Right lobe of liver (tissue), 6 donors: ENCODE measurements around the gene OGFOD3. TPM values are rescaled to one million over a fixed set of nuclear protein-coding genes. Genes with fewer than 3 reads are reported as not detected.

Experiments
- ATAC-seq, 4 donors: fragments of 200-7000 bp; cut with Tn5 transposase; one replicate each; pipeline ENCODE4 v1.9.1; 2020; ENCODE audit warnings: mild to moderate bottlenecking in 4 of 4, moderate library complexity in 4 of 4
- DNase-seq, 3 donors: peaks; one replicate each; pipeline ENCODE4 v3.0.0-alpha.2; 2020
- H3K27ac ChIP-seq, 3 donors: fragments of 200-600 bp; one replicate each; pipeline ENCODE4 v1.8.0; 2022
- H3K27me3 ChIP-seq, 2 donors: fragments of 200-600 bp; one replicate each; pipeline ENCODE4 v1.8.0; 2022
- H3K36me3 ChIP-seq, 4 donors: fragments of 200-600 bp; sonication (generic) in 1 of 4; one replicate each; pipeline versions ENCODE4 v1.5.1 to v1.8.0; 2017 to 2022; ENCODE audit warnings: control low read depth in 1 of 4
- H3K4me1 ChIP-seq, 4 donors: fragments of 200-600 bp; sonication (generic) in 1 of 4; one replicate each; pipeline versions ENCODE4 v1.5.1 to v1.8.0; 2017 to 2022; ENCODE audit warnings: control low read depth in 1 of 4
- H3K4me3 ChIP-seq, 3 donors: fragments of 200-600 bp; one replicate each; pipeline ENCODE4 v1.8.0; 2022
- H3K9me3 ChIP-seq, 4 donors: fragments of 200-600 bp; sonication (generic) in 1 of 4; one replicate each; pipeline versions ENCODE4 v1.5.1 to v1.8.0; 2017 to 2022; ENCODE audit warnings: control low read depth in 1 of 4
- POLR2A ChIP-seq: fragments of 450-650 bp; IDR thresholded peaks from one replicate; pipeline ENCODE4 v1.6.1; 2017; ENCODE audit warnings: antibody characterized with exemption, mild to moderate bottlenecking
- WGBS: methylation state at CpG from one replicate; pipeline ENCODE4 v1.1.6; 2018; ENCODE audit warnings: low coverage, low lambda C conversion rate; ENCODE audit not compliant: insufficient coverage; ENCODE audit errors: missing lambda C conversion rate; 5-methylcytosine and 5-hydroxymethylcytosine counted together
- intact Hi-C, 2 donors: fragments of 100-400 bp; cut with DNase I; formaldehyde crosslinking; loops; one replicate each; pipeline versions ENCODE4 v1.11.2 to v1.14.1; 2022
- total RNA-seq, 6 experiments: library from RNA; depleted of rRNA in 2 of 6; stranded (reverse); fragments of >200 nt in 2 of 6; fragmentation: NEBNext Ultra II Directional in 3 of 6; extraction: Animal tissue kit (Norgen Biotek cat#: 25700) in 3 of 6; gene quantifications; one replicate each; pipeline versions ENCODE4 v1.1.0 to v1.2.4, GENCODE V29; 2016 to 2023
- TF ChIP-seq, protein P1 (sequence below), 4 donors: fragments of 200-600 bp in 3 of 4; fragments of 450-650 bp in 1 of 4; IDR thresholded peaks; one replicate each; pipeline versions ENCODE4 v1.5.1 to v1.8.0; 2016 to 2022; ENCODE audit warnings: antibody characterized with exemption in 4 of 4, mild to moderate bottlenecking in 2 of 4
- donor health status: DM: no; HTN: yes; CAD: no.
- donor health status: DM: no; HTN: no; CAD: no.
- donor health status: DM: no; HTN: no; CAD: no.
- donor health status: DM: no; HTN: yes; CAD: no.
- donor health status: DM: no; HTN: yes; CAD: no.

Gene OGFOD3
- total RNA-seq, 6 experiments from 2014 or later = 13.5 to 23.4 (median 16.2) TPM

DNA sequence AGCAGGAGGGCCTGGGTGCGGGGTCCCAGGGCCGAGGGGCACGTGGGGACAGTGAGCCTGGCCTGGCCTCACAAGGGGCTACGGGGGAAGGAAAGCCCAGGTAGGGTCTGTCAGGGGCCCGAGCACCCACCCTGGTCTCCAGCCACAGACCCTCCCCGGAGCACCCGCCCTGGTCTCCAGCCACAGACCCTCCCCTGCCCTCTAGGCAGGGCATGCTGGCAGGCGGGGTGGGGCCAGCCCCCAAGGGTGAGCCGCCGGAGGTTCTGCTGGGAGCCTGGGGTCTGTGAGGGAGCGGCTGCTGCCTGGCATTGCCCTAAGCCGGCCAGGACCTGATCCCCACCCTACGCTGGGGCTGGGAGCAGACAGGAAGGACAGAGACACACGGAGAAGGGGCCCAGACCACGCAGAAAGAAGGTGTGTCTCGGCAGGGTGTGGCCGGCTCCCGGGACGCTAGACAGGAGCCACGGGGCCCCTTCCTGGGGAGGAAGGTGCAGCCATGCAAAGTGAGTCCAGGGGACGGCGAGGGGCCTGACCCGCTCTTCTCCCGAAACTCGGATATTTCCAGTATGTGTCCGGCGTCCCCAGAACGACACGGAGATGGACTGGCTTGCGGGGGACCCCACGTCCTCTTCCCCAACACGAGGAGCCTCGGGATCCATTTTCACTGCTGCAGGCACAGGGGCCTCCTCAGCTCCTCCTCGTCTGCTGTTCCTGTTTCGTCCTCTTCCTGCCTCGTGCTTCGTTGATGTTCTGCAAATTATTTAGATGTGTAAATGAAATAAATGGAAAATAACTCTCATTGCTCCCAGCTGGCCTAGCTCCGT lies 31.3 kb downstream of the OGFOD3 start:
- ATAC-seq = no peak
- TF ChIP-seq, protein P1, sequence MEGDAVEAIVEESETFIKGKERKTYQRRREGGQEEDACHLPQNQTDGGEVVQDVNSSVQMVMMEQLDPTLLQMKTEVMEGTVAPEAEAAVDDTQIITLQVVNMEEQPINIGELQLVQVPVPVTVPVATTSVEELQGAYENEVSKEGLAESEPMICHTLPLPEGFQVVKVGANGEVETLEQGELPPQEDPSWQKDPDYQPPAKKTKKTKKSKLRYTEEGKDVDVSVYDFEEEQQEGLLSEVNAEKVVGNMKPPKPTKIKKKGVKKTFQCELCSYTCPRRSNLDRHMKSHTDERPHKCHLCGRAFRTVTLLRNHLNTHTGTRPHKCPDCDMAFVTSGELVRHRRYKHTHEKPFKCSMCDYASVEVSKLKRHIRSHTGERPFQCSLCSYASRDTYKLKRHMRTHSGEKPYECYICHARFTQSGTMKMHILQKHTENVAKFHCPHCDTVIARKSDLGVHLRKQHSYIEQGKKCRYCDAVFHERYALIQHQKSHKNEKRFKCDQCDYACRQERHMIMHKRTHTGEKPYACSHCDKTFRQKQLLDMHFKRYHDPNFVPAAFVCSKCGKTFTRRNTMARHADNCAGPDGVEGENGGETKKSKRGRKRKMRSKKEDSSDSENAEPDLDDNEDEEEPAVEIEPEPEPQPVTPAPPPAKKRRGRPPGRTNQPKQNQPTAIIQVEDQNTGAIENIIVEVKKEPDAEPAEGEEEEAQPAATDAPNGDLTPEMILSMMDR (IDR thresholded peaks at IDR 0.05) = no peak
- no peak for TF ChIP-seq POLR2A
- intact Hi-C loops = no loop called here
- Histone ChIP-seq H3K9me3 (no peaks in the 10 kb centered on the region), H3K27me3 (no peaks in the 10 kb centered on the region), H3K36me3 (no peaks in the 10 kb centered on the region), H3K27ac (no peak overlapping the region), H3K4me3 (no peak overlapping the region), H3K4me1 (peaks cover 0 to 19% (median 6%) of the 10 kb centered on the region in 4 donors)
- DNase-seq = no peak
- 55% methylated on average over 9 of the region's 38 CpGs for WGBS

DNA sequence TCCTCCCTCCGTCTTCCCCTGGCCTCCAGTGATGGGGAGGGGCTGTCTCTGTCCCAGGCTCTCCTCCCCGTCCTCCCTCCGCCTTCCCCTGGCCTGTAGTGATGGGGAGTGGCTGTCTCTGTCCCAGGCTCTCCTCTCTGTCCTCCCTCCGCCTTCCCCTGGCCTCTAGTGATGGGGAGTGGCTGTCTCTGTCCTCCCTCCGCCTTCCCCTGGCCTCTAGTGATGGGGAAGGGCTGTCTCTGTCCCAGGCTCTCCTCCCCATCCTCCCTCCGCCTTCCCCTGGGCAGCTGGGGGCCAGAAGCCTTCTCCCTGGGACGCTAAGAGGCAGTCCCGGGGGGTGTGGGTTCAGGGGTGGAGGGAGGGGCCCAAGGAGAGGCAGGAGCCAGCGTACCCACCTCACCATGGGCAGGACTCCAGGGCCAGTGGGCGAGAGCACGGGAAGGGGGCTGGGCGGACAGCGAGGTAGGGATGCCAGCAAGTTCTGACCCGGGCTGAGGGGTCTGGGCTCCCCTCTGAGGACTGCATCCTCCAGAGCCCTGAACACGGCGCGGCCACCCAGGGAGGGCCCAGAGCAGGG lies 32.0 kb downstream of the OGFOD3 start:
- Histone ChIP-seq H3K4me3 (no peak overlapping the region), H3K27me3 (no peaks in the 10 kb centered on the region), H3K36me3 (no peaks in the 10 kb centered on the region), H3K9me3 (no peaks in the 10 kb centered on the region), H3K27ac (no peak overlapping the region), H3K4me1 (peaks cover 0 to 19% (median 6%) of the 10 kb centered on the region in 4 donors)
- ATAC-seq = no peak
- TF ChIP-seq POLR2A = no peak
- TF ChIP-seq, protein P1 (IDR thresholded peaks at IDR 0.05) = no peak
- DNase-seq = no peak
- 85% methylated on average over 4 of the region's 17 CpGs for WGBS
- intact Hi-C loops = no loop called here

DNA sequence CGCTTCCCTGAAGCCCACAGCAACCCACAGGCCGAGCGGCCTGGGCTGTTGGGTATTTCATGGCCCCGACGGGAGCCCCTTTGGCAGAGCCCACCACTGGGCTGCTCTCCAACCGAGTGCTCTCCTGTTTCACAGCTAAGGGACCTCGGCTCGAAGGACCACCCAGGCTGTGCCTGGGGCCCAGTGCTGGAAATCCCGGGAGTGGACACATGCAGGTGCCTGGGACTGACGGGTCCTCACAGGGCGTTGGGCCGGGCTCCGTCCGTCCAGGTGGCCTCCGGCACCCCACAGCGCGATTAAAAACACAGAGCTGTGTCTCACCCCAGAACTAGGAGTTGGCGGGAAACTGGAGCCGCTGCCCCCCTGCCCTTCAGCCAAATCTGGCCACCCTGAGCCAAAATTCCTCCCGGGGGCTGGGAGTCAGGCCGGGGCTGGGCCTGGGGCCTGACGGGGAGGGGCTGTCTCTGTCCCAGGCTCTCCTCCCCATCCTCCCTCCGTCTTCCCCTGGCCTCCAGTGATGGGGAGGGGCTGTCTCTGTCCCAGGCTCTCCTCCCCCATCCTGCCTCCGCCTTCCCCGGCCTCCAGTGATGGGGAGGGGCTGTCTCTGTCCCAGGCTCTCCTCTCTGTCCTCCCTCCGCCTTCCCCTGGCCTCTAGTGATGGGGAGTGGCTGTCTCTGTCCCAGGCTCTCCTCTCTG lies 32.7 kb downstream of the OGFOD3 start:
- ATAC-seq (peak in 1 of 4 donors; percentile 2), DNase-seq (peak in 1 of 3 donors; percentile 54)
- intact Hi-C loops = no loop called here
- peaks cover 0 to 19% (median 6%) of the 10 kb centered on the region in 4 donors for H3K4me1 ChIP-seq
- no peak overlapping the region for H3K4me3 ChIP-seq
- no peaks in the 10 kb centered on the region for H3K36me3 ChIP-seq
- H3K9me3 ChIP-seq = no peaks in the 10 kb centered on the region
- H3K27ac ChIP-seq = no peak overlapping the region
- WGBS = 47% methylated on average over 9 of the region's 26 CpGs
- TF ChIP-seq POLR2A = no peak
- TF ChIP-seq, protein P1 (IDR thresholded peaks at IDR 0.05) = no peak
- H3K27me3 ChIP-seq = no peaks in the 10 kb centered on the region

DNA sequence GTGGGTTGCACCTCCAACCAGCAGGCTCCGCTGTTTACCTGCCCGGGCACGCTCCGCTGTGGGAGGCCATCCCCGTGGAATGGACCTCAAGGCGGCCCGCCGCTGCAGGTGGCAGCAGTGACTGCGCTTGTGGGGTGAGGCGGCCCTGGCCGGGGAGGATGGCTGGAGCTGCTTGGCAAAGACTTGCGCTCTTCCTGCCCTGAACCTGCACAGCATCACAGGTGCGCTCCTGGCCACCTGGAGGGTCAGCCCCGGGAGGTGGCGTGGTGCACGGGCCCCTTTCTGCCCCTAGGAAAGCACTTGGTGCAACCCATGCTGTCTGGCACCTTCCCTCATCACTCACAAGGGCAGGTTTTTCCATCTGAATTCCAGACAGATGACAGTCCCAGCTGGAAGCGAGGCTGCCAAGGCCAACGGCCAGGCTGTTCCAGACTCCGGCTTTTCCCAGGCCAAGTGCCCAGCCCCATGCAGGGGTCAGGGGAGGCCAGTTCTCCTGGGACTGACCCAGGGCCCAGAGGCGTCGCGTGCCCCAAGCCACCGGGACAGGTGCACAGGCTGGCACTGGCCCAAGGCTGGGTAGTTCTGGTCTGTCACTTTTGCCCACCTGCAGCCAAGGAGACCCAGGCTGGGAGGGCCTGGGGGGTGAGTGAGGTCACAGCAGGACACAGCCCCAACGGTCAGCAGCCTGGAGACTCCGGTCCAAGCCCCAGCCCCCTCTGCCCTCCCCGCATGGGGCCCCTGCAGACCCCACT lies 33.5 kb downstream of the OGFOD3 start:
- WGBS = 23% methylated on average over 6 of the region's 26 CpGs
- H3K4me1 ChIP-seq = peaks cover 0 to 19% (median 6%) of the 10 kb centered on the region in 4 donors
- H3K36me3 ChIP-seq = no peaks in the 10 kb centered on the region
- peak overlapping the region in 2 of 3 donors; percentile 16 to 66 for H3K27ac ChIP-seq
- H3K27me3 ChIP-seq = no peaks in the 10 kb centered on the region
- DNase-seq (peak; percentile 83 to 91 (median 90)), ATAC-seq (peak; percentile 84 to 92 (median 90))
- TF ChIP-seq, protein P1 (IDR thresholded peaks at IDR 0.05) = peak in 3 of 4 donors; percentile 24 to 35 (median 30)
- no peak for TF ChIP-seq POLR2A
- intact Hi-C loops = no loop called here
- H3K9me3 ChIP-seq = no peaks in the 10 kb centered on the region
- H3K4me3 ChIP-seq = no peak overlapping the region
